ENCODE results near the gene SRSF11.

- no peak for TF ChIP-seq CTCF (IDR thresholded peaks at IDR 0.05)
- no peak for TF ChIP-seq EZH2 (IDR thresholded peaks at IDR 0.05; ENCODE audit: borderline replicate concordance, insufficient read depth, low read depth, low read length, poor library complexity, severe bottlenecking)
Observed at GRCh38 chr1:70194601-70195000, 26.6 kb upstream of the SRSF11 start.
